ENCODE results near the gene PODXL.

Gene PODXL

GRCh38 chr7:131562941-131563340 is 6.5 kb upstream of the PODXL start:
- DNase-seq = no peak

GRCh38 chr7:131560061-131560460 is 3.6 kb upstream of the PODXL start:
- DNase-seq = no peak

GRCh38 chr7:131557652-131558385 is 1.4 kb upstream of the PODXL start:
- no peak for DNase-seq

GRCh38 chr7:131556909-131557651 is 652 bp upstream of the PODXL start:
- DNase-seq = no peak

GRCh38 chr7:131555552-131556052 is 826 bp downstream of the PODXL start:
- DNase-seq = no peak

- DNase-seq = no peak
Observed at GRCh38 chr7:131554880-131555516, 1.4 kb downstream of the PODXL start.

- no peak for DNase-seq
Observed at GRCh38 chr7:131553931-131554330, 2.5 kb downstream of the PODXL start.

GRCh38 chr7:131552053-131552452 is 4.4 kb downstream of the PODXL start:
- DNase-seq = no peak

- DNase-seq = no peak
Observed at GRCh38 chr7:131550846-131551245, 5.6 kb downstream of the PODXL start.

- DNase-seq = no peak
Observed at GRCh38 chr7:131548371-131548770, 8.1 kb downstream of the PODXL start.

- DNase-seq = no peak
Observed at GRCh38 chr7:131547589-131547988, 8.8 kb downstream of the PODXL start.

- DNase-seq = no peak
Observed at GRCh38 chr7:131546583-131547141, 9.8 kb downstream of the PODXL start.

- DNase-seq = no peak
Observed at GRCh38 chr7:131546126-131546525, 10.3 kb downstream of the PODXL start.

GRCh38 chr7:131544449-131545301 is 11.8 kb downstream of the PODXL start:
- no peak for DNase-seq

GRCh38 chr7:131544021-131544420 is 12.4 kb downstream of the PODXL start:
- no peak for DNase-seq

GRCh38 chr7:131543298-131543697 is 13.1 kb downstream of the PODXL start:
- DNase-seq = no peak

- no peak for DNase-seq
Observed at GRCh38 chr7:131540491-131541162, 15.8 kb downstream of the PODXL start.

- DNase-seq = peak; percentile 16
Observed at GRCh38 chr7:131538813-131539179, 17.6 kb downstream of the PODXL start.

GRCh38 chr7:131538071-131538812 is 18.2 kb downstream of the PODXL start:
- DNase-seq = no peak

GRCh38 chr7:131537571-131537978 is 18.9 kb downstream of the PODXL start:
- DNase-seq = no peak

- DNase-seq = no peak
Observed at GRCh38 chr7:131536361-131536849, 20.0 kb downstream of the PODXL start.

Measured in NCI-H446 treated with DMSO at 0.1 percent for 48 hours (cell line).